ENCODE data around the gene BLTP2.

- TF ChIP-seq CTCF (IDR thresholded peaks at IDR 0.05; ENCODE audit: low read depth, low read length, poor library complexity, severe bottlenecking), result no peak
- no peak for TF ChIP-seq EZH2phosphoT487 (IDR thresholded peaks at IDR 0.05; ENCODE audit: borderline replicate concordance, low read length)
Measured at GRCh38 chr17:28610376-28610775, 34.6 kb downstream of the BLTP2 start.
